GM23338 (cell line): ENCODE results near the gene PDLIM5.

Source experiments
- CREB1 ChIP-seq: fragments of 250-450 bp; sonication (Bioruptor Pico); IDR thresholded peaks from 2 replicates; pipeline ENCODE4 v1.5.0; 2020; ENCODE audit warnings: low read depth, mild to moderate bottlenecking, moderate library complexity
- CTCF ChIP-seq, 2 experiments: fragments of 200-600 bp in 1 of 2; sonication (generic) in 1 of 2; conservative IDR thresholded peaks; 2 replicates each; pipeline versions ENCODE4 v1.5.1 to v1.6.1; 2016 to 2017; ENCODE audit warnings: antibody characterized with exemption in 2 of 2, low read depth in 2 of 2, mild to moderate bottlenecking in 2 of 2, moderate library complexity in 1 of 2
- EZH2 ChIP-seq: fragments of 200-600 bp; sonication (generic); IDR thresholded peaks from one replicate; pipeline ENCODE4 v1.8.0; 2017; ENCODE audit warnings: antibody characterized with exemption, mild to moderate bottlenecking, low read depth; ENCODE audit not compliant: unreplicated experiment
- EZH2phosphoT487 ChIP-seq: fragments of 200-600 bp; sonication (generic); IDR thresholded peaks from one replicate; pipeline ENCODE4 v1.8.1; 2018; ENCODE audit warnings: antibody characterized with exemption; ENCODE audit not compliant: unreplicated experiment
- JUNB ChIP-seq: IDR thresholded peaks from one replicate; pipeline ENCODE4 v1.6.1; 2016; ENCODE audit warnings: antibody characterized with exemption; ENCODE audit not compliant: unreplicated experiment
- POLR2AphosphoS5 ChIP-seq: IDR thresholded peaks from 2 replicates; pipeline ENCODE4 v1.6.1; 2016; ENCODE audit warnings: antibody characterized with exemption, low read depth
- ZNF331 ChIP-seq: fragments of 250-450 bp; sonication (Bioruptor Pico); IDR thresholded peaks from 2 replicates; pipeline ENCODE4 v1.5.0; 2020; ENCODE audit warnings: low read depth, mild to moderate bottlenecking, moderate library complexity
- TF ChIP-seq, protein P1 (sequence below): IDR thresholded peaks from one replicate; pipeline ENCODE4 v1.6.1; 2018; ENCODE audit warnings: antibody characterized with exemption; ENCODE audit not compliant: unreplicated experiment
- TF ChIP-seq, protein P2 (sequence below): IDR thresholded peaks from 2 replicates; pipeline ENCODE4 v1.6.1; 2016; ENCODE audit warnings: antibody characterized with exemption

DNA sequence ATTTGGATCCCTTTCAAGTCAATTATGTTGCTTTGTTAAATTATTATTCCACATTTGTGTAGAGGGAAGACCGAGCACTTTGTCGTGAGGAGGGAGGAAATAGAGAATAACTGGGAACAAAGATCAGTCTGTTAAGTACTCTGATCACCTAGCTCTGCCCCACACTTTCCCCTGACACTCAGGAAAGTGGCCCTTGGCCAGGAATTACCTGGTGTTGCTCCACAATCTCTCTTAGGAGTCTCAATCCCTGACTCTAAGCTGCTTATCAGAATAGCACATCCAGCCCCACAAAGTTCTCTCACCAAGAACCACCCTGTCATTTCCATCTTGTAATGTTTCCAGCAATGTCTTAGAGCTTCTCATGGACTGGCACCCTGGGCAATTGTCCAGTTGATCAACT lies 222.2 kb downstream of the PDLIM5 start:
- no peak for TF ChIP-seq CTCF (conservative IDR thresholded peaks at IDR 0.05; ENCODE audit: low read depth in 2 of 2)
- TF ChIP-seq EZH2phosphoT487, result no peak
- TF ChIP-seq, protein P1, sequence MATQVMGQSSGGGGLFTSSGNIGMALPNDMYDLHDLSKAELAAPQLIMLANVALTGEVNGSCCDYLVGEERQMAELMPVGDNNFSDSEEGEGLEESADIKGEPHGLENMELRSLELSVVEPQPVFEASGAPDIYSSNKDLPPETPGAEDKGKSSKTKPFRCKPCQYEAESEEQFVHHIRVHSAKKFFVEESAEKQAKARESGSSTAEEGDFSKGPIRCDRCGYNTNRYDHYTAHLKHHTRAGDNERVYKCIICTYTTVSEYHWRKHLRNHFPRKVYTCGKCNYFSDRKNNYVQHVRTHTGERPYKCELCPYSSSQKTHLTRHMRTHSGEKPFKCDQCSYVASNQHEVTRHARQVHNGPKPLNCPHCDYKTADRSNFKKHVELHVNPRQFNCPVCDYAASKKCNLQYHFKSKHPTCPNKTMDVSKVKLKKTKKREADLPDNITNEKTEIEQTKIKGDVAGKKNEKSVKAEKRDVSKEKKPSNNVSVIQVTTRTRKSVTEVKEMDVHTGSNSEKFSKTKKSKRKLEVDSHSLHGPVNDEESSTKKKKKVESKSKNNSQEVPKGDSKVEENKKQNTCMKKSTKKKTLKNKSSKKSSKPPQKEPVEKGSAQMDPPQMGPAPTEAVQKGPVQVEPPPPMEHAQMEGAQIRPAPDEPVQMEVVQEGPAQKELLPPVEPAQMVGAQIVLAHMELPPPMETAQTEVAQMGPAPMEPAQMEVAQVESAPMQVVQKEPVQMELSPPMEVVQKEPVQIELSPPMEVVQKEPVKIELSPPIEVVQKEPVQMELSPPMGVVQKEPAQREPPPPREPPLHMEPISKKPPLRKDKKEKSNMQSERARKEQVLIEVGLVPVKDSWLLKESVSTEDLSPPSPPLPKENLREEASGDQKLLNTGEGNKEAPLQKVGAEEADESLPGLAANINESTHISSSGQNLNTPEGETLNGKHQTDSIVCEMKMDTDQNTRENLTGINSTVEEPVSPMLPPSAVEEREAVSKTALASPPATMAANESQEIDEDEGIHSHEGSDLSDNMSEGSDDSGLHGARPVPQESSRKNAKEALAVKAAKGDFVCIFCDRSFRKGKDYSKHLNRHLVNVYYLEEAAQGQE, result no peak
- TF ChIP-seq EZH2, result no peak
- no peak for TF ChIP-seq ZNF331
- TF ChIP-seq, protein P2, sequence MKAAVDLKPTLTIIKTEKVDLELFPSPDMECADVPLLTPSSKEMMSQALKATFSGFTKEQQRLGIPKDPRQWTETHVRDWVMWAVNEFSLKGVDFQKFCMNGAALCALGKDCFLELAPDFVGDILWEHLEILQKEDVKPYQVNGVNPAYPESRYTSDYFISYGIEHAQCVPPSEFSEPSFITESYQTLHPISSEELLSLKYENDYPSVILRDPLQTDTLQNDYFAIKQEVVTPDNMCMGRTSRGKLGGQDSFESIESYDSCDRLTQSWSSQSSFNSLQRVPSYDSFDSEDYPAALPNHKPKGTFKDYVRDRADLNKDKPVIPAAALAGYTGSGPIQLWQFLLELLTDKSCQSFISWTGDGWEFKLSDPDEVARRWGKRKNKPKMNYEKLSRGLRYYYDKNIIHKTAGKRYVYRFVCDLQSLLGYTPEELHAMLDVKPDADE, result no peak
- TF ChIP-seq JUNB, result no peak
- TF ChIP-seq CREB1 (CRISPR knock-in tag), result no peak
- no peak for TF ChIP-seq POLR2AphosphoS5
